Head of caudate nucleus (tissue), 42 donors: Measurements from ENCODE around the gene ZFPM1.

Experiments
- DNase-seq, 42 donors: peaks; one replicate each; pipeline versions ENCODE4 v3.0.0 to v3.0.0-alpha.2; 2020 to 2021; ENCODE audit warnings: mixed read lengths in 7 of 42
- intact Hi-C: fragments of 100-400 bp; cut with DNase I; formaldehyde crosslinking; loops from one replicate; pipeline ENCODE4 v1.15.0; 2022

The ZFPM1 gene

DNA sequence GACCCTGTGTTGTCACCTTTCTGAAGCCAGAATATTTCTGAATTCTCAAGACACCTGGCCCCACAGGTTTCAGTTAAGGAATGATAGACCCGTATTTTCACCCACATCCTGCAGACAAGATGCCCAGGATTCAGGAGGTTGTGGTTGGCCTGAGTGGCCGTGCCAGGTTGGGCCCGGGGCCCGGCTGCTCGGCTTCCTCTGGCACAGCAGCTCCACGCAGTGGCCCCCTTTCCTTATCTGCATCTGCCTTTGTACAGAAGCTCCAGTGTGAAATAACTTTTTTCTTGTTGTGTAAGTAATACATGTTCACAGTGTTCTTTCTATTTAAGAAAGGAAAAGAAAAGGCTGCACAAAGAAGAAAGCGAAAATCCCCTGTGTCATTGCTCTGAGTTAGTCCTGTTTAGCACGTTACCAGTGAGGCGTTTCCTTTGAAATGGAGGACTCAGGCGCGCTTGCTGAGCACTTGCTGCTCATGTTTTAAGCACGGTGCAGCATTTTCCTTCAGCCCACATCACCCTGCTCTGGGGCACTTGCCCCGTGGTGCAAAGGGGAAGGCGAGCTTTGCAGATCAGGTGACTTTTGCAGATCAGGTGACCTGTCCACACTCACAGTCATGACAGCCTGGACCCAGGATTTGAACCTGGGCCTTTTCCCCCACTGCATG lies 130.0 kb downstream of the ZFPM1 start:
- DNase-seq: no peak
- intact Hi-C loops: no loop called here

DNA sequence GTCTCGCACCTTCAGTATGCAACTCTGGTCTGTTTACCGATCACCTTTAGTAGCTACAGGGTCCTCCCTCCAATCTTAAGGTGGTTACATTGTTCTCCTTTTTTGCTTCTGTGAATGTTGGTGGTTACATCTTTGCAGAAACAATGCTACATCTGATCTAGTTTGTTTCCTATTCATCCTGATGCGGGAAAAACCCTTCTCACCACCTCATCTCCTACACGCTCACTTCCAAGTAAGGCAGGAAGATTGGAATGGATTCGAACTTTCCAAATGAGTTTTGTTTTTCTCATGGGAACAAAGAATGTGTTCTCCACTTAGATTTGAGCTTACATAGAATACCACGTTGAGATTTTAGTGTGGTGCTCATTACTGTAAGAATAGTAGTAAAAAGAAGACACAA lies 131.6 kb downstream of the ZFPM1 start:
- no peak for DNase-seq
- intact Hi-C loops: no loop called here

DNA sequence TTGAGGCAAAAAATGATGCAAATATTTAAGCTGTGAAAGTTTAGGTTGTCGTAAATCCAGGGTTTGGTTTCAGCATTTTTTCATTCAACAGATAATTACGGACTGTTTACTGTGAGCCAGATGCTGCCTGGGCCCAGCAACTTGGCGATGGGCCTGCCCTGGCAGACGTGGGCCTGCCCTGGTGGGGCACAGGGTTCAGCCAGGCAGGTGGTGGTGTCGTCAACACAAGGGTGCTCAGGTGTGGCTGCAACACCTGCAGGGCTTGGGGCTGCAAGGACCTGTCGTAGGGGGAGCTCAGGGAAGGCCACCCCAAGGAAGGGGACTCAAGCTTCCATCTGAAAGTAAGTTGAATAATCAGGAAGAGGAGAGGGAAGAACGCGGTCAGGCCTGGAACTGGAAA lies 132.2 kb downstream of the ZFPM1 start:
- no peak for DNase-seq
- intact Hi-C loops: no loop called here

DNA sequence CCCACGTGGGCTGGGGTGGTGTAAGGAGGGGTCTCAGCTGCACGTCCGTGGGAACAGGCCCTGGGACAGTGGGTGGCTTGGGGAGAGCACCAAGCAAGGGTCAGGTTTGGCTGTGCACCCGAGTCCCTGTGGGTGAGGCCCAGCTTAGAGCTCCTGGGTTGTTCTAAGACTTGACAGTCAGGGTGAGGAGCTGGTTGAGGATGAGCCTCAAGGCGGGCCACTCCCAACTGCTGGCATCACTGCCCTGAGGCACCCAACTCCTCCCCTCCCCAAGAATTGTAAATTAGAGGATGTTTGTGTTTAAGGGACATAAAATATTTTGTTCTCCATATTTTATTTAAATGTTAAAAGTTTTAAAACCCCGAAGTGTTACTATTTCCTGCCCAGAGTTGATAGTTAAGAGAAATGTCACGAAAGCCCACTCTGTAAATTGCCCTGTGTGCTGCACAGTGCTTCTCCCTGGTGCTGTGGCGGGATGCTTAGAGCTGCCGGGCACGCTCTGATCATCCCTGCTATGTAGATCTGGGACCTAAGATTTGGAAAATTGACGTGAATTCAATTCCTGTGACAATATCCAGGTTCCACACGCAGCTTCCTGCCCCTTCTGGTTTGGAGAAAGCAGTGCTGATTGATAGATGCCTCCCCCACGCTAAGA lies 133.0 kb downstream of the ZFPM1 start:
- intact Hi-C loops: no loop called here
- DNase-seq: no peak
